Pancreas (tissue), 10 donors: Measurements from ENCODE around the gene RIMKLA. TPM values are rescaled to one million over a fixed set of nuclear protein-coding genes. Genes with fewer than 3 reads are reported as not detected.

Source experiments
- ATAC-seq, 4 donors: fragments of 200-7000 bp; cut with Tn5 transposase; one replicate each; pipeline versions ENCODE4 v1.8.0 to v1.9.1; 2020; ENCODE audit warnings: mild to moderate bottlenecking in 4 of 4, moderate library complexity in 4 of 4
- DNase-seq, 6 donors: peaks; one replicate each; pipeline ENCODE4 v3.0.0-alpha.2; 2020
- FAIRE-seq: peaks from 2 replicates; lab custom pipeline; 2012; peaks lifted over from hg19 to GRCh38; lab: Jason Lieb, UNC
- H3K27ac ChIP-seq, 4 donors: fragments of 200-600 bp; sonication (generic); 1 replicate in 3 of 4; 2 replicates in 1 of 4; pipeline versions ENCODE4 v1.5.0 to v1.8.0; 2020
- H3K27me3 ChIP-seq, 4 donors: fragments of 200-600 bp; one replicate each; pipeline ENCODE4 v1.8.0; 2021
- H3K36me3 ChIP-seq, 3 donors: fragments of 200-600 bp; sonication (generic) in 1 of 3; one replicate each; pipeline versions ENCODE4 v1.5.0 to v1.8.0; 2020 to 2021
- H3K4me1 ChIP-seq, 3 donors: fragments of 200-600 bp; one replicate each; pipeline ENCODE4 v1.8.0; 2021
- H3K4me3 ChIP-seq, 4 donors: fragments of 200-600 bp; sonication (generic) in 2 of 4; one replicate each; pipeline versions ENCODE4 v1.5.0 to v1.8.0; 2020 to 2021
- H3K9me3 ChIP-seq, 4 donors: fragments of 200-600 bp; one replicate each; pipeline ENCODE4 v1.8.0; 2021
- WGBS, 2 donors: extraction: QIAGEN DNeasy Blood & Tissue Kit; methylation state at CpG; one replicate each; pipeline ENCODE4 v1.1.7; 2013; 5-methylcytosine and 5-hydroxymethylcytosine counted together
- intact Hi-C, 3 donors: fragments of 100-400 bp; cut with DNase I; formaldehyde crosslinking; loops; one replicate each; pipeline versions ENCODE4 v1.11.1 to v1.14.2; 2022
- polyA plus RNA-seq, 2 donors: library from polyadenylated mRNA; stranded (reverse); fragments of 200-250 nt; gene quantifications; one replicate each; pipeline ENCODE4 v1.2.3, GENCODE V29; 2013
- total RNA-seq, 6 donors: library from RNA; stranded (reverse); fragmentation: NEBNext Ultra II Directional in 4 of 6; extraction: Animal tissue kit (Norgen Biotek cat#: 25700) in 4 of 6; gene quantifications; one replicate each; pipeline versions ENCODE4 v1.2.1 to v1.2.4, GENCODE V29; 2021 to 2023
- TF ChIP-seq, protein P1 (sequence below), 4 donors: fragments of 200-600 bp; sonication (generic) in 3 of 4; IDR thresholded peaks; one replicate each; pipeline versions ENCODE4 v1.5.0 to v1.8.0; 2021; ENCODE audit warnings: antibody characterized with exemption in 4 of 4
- donor health status: healthy with polysubstance abuse.
- donor health status: DM: no; HTN: no; CAD: no; lungs with moderate emphysema.
- donor health status: DM: no; HTN: no; CAD: no.
- donor health status: control.
- donor health status: control.
- donor health status: Bipolar disorder and iron deficiency.
- donor health status: DM: yes; HTN: yes; CAD: no.
- donor health status: DM: no; HTN: no; CAD: no.
- donor health status: DM: no; HTN: no; CAD: no.
- donor health status: DM: yes; HTN: yes; CAD: no.

The RIMKLA gene
- total and polyA plus RNA-seq, 8 donors = 0.27 to 2.6 (median 1.9) TPM

DNA sequence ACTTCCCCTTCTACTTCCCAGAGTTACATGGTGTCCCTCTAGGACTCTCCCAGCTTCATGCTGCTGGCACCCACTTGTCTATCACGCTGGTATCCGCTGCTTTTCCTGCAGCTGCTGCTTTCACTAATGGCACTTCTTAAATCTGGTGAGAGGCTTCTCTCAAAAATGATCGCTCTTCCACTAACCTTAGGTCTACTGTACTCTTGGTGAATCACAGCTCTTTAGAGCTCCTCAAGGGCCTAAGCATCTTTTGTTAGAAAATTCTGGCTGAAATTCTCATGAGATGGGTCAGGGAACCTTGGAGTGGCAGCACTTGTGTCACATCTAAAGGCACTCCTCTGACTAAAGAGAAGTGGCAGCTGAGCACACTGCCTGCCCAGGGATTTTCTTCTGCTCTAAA, 43.1 kb downstream of the RIMKLA start:
- Histone ChIP-seq H3K36me3 (no peaks in the 10 kb centered on the region), H3K4me3 (no peak overlapping the region), H3K27me3 (no peaks in the 10 kb centered on the region), H3K4me1 (peaks cover 0 to 13% (median 11%) of the 10 kb centered on the region in 3 donors), H3K9me3 (no peaks in the 10 kb centered on the region), H3K27ac (no peak overlapping the region)
- TF ChIP-seq, protein P1, sequence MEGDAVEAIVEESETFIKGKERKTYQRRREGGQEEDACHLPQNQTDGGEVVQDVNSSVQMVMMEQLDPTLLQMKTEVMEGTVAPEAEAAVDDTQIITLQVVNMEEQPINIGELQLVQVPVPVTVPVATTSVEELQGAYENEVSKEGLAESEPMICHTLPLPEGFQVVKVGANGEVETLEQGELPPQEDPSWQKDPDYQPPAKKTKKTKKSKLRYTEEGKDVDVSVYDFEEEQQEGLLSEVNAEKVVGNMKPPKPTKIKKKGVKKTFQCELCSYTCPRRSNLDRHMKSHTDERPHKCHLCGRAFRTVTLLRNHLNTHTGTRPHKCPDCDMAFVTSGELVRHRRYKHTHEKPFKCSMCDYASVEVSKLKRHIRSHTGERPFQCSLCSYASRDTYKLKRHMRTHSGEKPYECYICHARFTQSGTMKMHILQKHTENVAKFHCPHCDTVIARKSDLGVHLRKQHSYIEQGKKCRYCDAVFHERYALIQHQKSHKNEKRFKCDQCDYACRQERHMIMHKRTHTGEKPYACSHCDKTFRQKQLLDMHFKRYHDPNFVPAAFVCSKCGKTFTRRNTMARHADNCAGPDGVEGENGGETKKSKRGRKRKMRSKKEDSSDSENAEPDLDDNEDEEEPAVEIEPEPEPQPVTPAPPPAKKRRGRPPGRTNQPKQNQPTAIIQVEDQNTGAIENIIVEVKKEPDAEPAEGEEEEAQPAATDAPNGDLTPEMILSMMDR (IDR thresholded peaks at IDR 0.05) = no peak
- no peak for DNase-seq
- WGBS, 2 donors = 93 to 99% methylated on average over 3 of the region's 3 CpGs
- no peak for FAIRE-seq
- ATAC-seq = no peak
- intact Hi-C loops = no loop called here

DNA sequence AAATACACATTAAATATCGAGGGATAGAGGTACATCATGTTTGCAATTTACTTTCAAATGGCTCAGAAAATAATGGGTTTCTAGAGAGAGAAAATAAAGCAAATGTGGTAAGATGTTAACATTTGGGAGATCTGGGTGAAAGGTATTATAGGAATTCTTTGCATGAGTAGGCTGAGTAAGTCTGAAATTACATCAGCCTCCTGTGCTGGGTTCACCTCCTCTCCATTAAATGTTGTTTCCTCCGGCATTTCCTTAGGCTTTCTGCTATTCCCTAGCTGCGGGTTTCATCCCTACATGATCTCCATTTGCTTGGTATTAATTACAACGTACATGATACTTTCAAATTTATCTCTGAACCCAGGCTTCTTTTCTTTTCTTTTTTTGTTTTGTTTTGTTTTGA, 43.6 kb downstream of the RIMKLA start:
- ATAC-seq (no peak), DNase-seq (no peak), FAIRE-seq (no peak)
- TF ChIP-seq, protein P1 (IDR thresholded peaks at IDR 0.05) = no peak
- H3K36me3 ChIP-seq = no peaks in the 10 kb centered on the region
- no peaks in the 10 kb centered on the region for H3K9me3 ChIP-seq
- H3K27ac ChIP-seq = no peak overlapping the region
- 90 to 93% methylated on average over 4 of the region's 4 CpGs for WGBS, 2 donors
- intact Hi-C loops = no loop called here
- no peak overlapping the region for H3K4me3 ChIP-seq
- H3K27me3 ChIP-seq = no peaks in the 10 kb centered on the region
- H3K4me1 ChIP-seq = peaks cover 0 to 13% (median 11%) of the 10 kb centered on the region in 3 donors

DNA sequence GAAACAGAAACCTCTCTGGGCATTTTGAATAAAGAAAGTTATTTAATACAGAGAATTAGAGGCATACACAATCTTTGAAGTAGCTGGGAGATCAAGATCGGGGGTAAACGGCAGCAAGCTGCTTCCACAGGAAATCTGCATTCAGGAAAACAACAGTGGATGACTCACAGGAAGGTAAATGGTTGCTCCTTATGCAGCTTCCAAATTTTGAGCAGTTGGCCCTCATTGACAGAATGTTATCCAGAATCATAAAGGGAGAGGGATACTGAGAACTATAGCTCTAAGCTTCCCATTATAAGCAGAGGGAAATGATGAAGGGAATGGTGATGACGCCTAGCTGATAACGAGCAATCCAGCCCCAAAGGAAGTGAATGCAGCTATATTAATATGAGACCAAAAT, 46.6 kb downstream of the RIMKLA start:
- 84 to 94% methylated on average over 4 of the region's 4 CpGs for WGBS, 2 donors
- no peak overlapping the region for H3K27ac ChIP-seq
- H3K9me3 ChIP-seq = no peaks in the 10 kb centered on the region
- DNase-seq (no peak), ATAC-seq (no peak), FAIRE-seq (no peak)
- TF ChIP-seq, protein P1 (IDR thresholded peaks at IDR 0.05) = no peak
- H3K27me3 ChIP-seq = no peaks in the 10 kb centered on the region
- no peaks in the 10 kb centered on the region for H3K4me1 ChIP-seq
- no peak overlapping the region for H3K4me3 ChIP-seq
- H3K36me3 ChIP-seq = no peaks in the 10 kb centered on the region
- intact Hi-C loops = no loop called here

DNA sequence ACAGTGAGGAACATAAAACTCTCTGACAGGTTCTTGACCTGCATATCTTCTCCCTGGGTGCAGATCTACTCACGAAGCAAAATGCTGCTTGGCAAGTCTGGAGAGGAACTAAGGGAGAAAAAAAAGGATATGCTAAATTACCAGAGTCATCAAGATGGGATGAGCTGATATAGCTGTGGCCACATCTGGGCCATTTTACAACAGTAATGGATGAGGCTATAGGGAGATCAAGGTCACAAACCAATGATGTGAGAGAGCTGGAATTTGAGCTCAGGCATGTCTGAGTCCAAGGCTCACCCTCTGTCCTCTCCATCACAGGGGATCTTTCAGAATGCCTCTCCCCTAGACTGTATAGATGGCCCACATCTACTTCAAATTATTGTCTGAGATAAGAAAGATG, 49.0 kb downstream of the RIMKLA start:
- H3K9me3 ChIP-seq = no peaks in the 10 kb centered on the region
- H3K36me3 ChIP-seq = no peaks in the 10 kb centered on the region
- no peak overlapping the region for H3K4me3 ChIP-seq
- no peak overlapping the region for H3K27ac ChIP-seq
- H3K27me3 ChIP-seq = no peaks in the 10 kb centered on the region
- DNase-seq (no peak), ATAC-seq (no peak), FAIRE-seq (no peak)
- no peaks in the 10 kb centered on the region for H3K4me1 ChIP-seq
- 87 to 88% methylated on average over 1 of the region's 1 CpG for WGBS, 2 donors
- intact Hi-C loops = no loop called here
- TF ChIP-seq, protein P1 (IDR thresholded peaks at IDR 0.05) = no peak

DNA sequence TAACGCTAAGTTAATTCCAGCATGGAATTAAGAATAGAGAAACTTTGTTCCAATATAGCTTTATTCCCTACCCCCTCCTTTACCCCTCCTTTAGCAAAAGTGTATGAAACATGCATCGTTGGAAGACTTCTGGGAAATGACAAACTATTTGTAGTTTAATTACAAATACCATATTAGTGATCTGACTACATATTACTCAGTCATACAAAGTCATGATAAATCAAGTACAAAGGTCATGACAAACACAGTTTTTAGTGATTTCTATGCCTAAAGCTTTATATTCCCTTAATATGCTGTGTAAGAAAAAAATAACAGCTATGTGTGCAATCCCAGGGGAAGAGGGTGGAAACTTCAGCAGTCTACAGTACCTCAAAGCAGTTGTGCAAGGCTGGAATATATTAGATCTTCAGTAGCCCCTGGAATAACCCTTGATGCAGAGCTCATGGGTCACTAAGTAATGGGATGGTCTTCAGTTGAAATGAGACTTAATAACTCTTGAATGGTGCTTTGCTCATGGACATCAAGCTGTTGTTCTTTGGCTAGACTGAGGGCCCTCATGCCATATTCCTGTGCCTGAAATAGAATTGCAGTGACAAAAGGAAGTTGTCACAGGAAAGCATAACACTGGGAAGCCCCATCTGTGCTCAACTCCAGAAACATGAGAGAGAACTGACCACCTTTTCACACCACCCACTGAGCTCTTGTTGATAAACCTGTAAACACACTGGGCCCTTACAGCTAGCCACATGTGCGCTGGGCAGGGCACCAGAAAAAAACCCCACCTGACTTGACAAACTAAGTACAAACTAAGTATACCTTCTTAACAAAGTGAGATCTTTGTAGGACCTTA, 49.9 kb downstream of the RIMKLA start:
- Histone ChIP-seq H3K4me3 (no peak overlapping the region), H3K9me3 (no peaks in the 10 kb centered on the region), H3K36me3 (no peaks in the 10 kb centered on the region), H3K4me1 (no peaks in the 10 kb centered on the region), H3K27me3 (no peaks in the 10 kb centered on the region), H3K27ac (no peak overlapping the region)
- WGBS, 2 donors = 79 to 82% methylated on average over 3 of the region's 3 CpGs
- FAIRE-seq = no peak
- TF ChIP-seq, protein P1 (IDR thresholded peaks at IDR 0.05) = no peak
- DNase-seq = no peak
- ATAC-seq = no peak
- intact Hi-C loops = no loop called here
